B cell (primary cell): ENCODE measurements around the gene STON2. TPM values are rescaled to one million over a fixed set of nuclear protein-coding genes. Genes with fewer than 3 reads are reported as not detected.
"Not testable (repeated sequence)": the region's sequence is repeated elsewhere in the genome, so short reads cannot be mapped to it uniquely, and the experiment has no call there.

Source experiments
- ATAC-seq: fragments of 200-7000 bp; cut with Tn5 transposase; one replicate; pipeline ENCODE4 v1.10.0; 2021; ENCODE audit warnings: low read depth, mild to moderate bottlenecking, moderate number of reproducible peaks, moderate library complexity
- CTCF ChIA-PET: fragments of 350-600 bp; sonication (Branson Sonifier 250); formaldehyde crosslinking; loops from one replicate; lab custom pipeline; 2021; ENCODE audit warnings: antibody characterized with exemption, inconsistent platforms; lab: Charles Lee
- POLR2A ChIA-PET: fragments of 350-600 bp; sonication (Branson Sonifier 250); formaldehyde crosslinking; loops from one replicate; lab custom pipeline; 2021; ENCODE audit warnings: antibody characterized with exemption; lab: Charles Lee
- DNase-seq: peaks from one replicate; pipeline ENCODE4 v3.0.0; 2013
- H2AFZ ChIP-seq: 2 replicates; pipeline ENCODE4 v1.6.1; 2012; ENCODE audit warnings: mild to moderate bottlenecking, low read depth, low read length; ENCODE audit not compliant: insufficient read depth, poor library complexity, severe bottlenecking
- H3K27ac ChIP-seq, 2 donors: 1 replicate in 1 of 2; 2 replicates in 1 of 2; pipeline ENCODE4 v1.5.1; 2012 to 2013; ENCODE audit warnings: low read length in 2 of 2, mild to moderate bottlenecking in 2 of 2, moderate library complexity in 1 of 2
- H3K27me3 ChIP-seq, 4 experiments: fragments of 200-600 bp in 1 of 4; sonication (generic) in 1 of 4; replicated peaks in 1 of 4; 1 replicate in 2 of 4; 2 replicates in 2 of 4; pipeline versions ENCODE4 v1.6.1 to v1.7.0; 2013 to 2016; ENCODE audit warnings: low read length in 3 of 4, mild to moderate bottlenecking in 2 of 4, mixed read lengths in 1 of 4, moderate library complexity in 1 of 4; ENCODE audit not compliant: insufficient read depth in 4 of 4, control insufficient read depth in 3 of 4; ENCODE audit errors: control extremely low read depth in 1 of 4
- H3K36me3 ChIP-seq, 2 experiments: replicated peaks in 1 of 2; 1 replicate in 1 of 2; 2 replicates in 1 of 2; pipeline versions ENCODE4 v1.6.1 to v1.7.1; 2013; ENCODE audit warnings: low read length in 1 of 2; ENCODE audit not compliant: insufficient read depth in 2 of 2, control insufficient read depth in 1 of 2; ENCODE audit errors: control extremely low read depth in 1 of 2, extremely low read depth in 1 of 2
- H3K4me1 ChIP-seq, 2 donors: fragments of 200-600 bp in 1 of 2; sonication (generic) in 1 of 2; 1 replicate in 1 of 2; 2 replicates in 1 of 2; pipeline versions ENCODE4 v1.5.1 to v1.6.1; 2013 to 2017; ENCODE audit warnings: low read length in 2 of 2; ENCODE audit not compliant: control insufficient read depth in 2 of 2, insufficient read depth in 2 of 2
- H3K4me2 ChIP-seq: replicated peaks from 2 replicates; pipeline ENCODE3; 2012; ENCODE audit warnings: mild to moderate bottlenecking, low read depth, low read length; ENCODE audit not compliant: poor library complexity, severe bottlenecking
- H3K4me3 ChIP-seq, 5 experiments: fragments of 200-600 bp in 1 of 5; sonication (generic) in 1 of 5; 1 replicate in 3 of 5; 2 replicates in 2 of 5; pipeline versions ENCODE4 v1.5.1 to v1.7.0; 2011 to 2016; ENCODE audit warnings: low read length in 4 of 5, mild to moderate bottlenecking in 4 of 5, low read depth in 2 of 5, control low read depth in 1 of 5, moderate library complexity in 1 of 5; ENCODE audit not compliant: insufficient read depth in 1 of 5; ENCODE audit errors: control extremely low read depth in 1 of 5, extremely low read depth in 1 of 5
- H3K79me2 ChIP-seq: fragments of 200-600 bp; sonication (generic); one replicate; pipeline ENCODE4 v1.6.0; 2016; ENCODE audit warnings: low read length; ENCODE audit not compliant: control insufficient read depth, insufficient read depth
- H3K9ac ChIP-seq: fragments of 200-600 bp; sonication (generic); 2 replicates; pipeline ENCODE4 v1.6.1; 2017; ENCODE audit warnings: mild to moderate bottlenecking, low read length, moderate library complexity
- H3K9me3 ChIP-seq, 3 donors: one replicate each; pipeline versions ENCODE4 v1.6.1 to v1.7.1; 2013; ENCODE audit warnings: low read length in 2 of 3; ENCODE audit not compliant: control insufficient read depth in 2 of 3, insufficient read depth in 1 of 3; ENCODE audit errors: control extremely low read depth in 1 of 3
- H4K20me1 ChIP-seq: 2 replicates; pipeline ENCODE4 v1.6.0; 2012; ENCODE audit warnings: mild to moderate bottlenecking, low read length; ENCODE audit not compliant: insufficient read depth, control insufficient read depth, poor library complexity, severe bottlenecking
- H3K27ac Mint-ChIP-seq: one replicate; pipeline ENCODE4 v1.8.0; 2021; ENCODE audit warnings: mixed read lengths
- H3K27me3 Mint-ChIP-seq: one replicate; pipeline ENCODE4 v1.8.0; 2021; ENCODE audit warnings: mixed read lengths
- H3K4me1 Mint-ChIP-seq: one replicate; pipeline ENCODE4 v1.8.0; 2021; ENCODE audit warnings: mixed read lengths
- H3K4me3 Mint-ChIP-seq: one replicate; pipeline ENCODE4 v1.8.0; 2021; ENCODE audit warnings: mixed read lengths
- H3K9me3 Mint-ChIP-seq: one replicate; pipeline ENCODE4 v1.8.0; 2022; ENCODE audit warnings: mixed read lengths; ENCODE audit not compliant: insufficient read depth
- EZH2 ChIP-seq: IDR thresholded peaks from 2 replicates; pipeline ENCODE4 v1.6.1; 2012; ENCODE audit warnings: borderline replicate concordance, low read depth, mild to moderate bottlenecking, moderate library complexity, low read length; ENCODE audit not compliant: insufficient read depth, poor library complexity, severe bottlenecking
- WGBS: methylation state at CpG from one replicate; pipeline ENCODE4 v1.1.5; 2013; ENCODE audit warnings: missing lambda C conversion rate; ENCODE audit not compliant: insufficient coverage; 5-methylcytosine and 5-hydroxymethylcytosine counted together
- intact Hi-C: fragments of 100-400 bp; cut with micrococcal nuclease; formaldehyde crosslinking; loops from one replicate; pipeline ENCODE4 v1.10.0; 2022
- polyA plus RNA-seq: library from polyadenylated mRNA; depleted of rRNA; stranded (reverse); fragments of >200 nt; gene quantifications from 2 replicates; pipeline ENCODE4 v1.2.3, GENCODE V29; 2012
- total RNA-seq, 2 donors: library from RNA; stranded (reverse); fragments of 120-200 nt in 1 of 2; gene quantifications; 1 replicate in 1 of 2; 2 replicates in 1 of 2; pipeline versions ENCODE4 v1.2.3 to v1.2.4, GENCODE V29; 2013 to 2022
- TF ChIP-seq, protein P1 (sequence below): fragments of 200-600 bp; IDR thresholded peaks from one replicate; pipeline ENCODE4 v1.8.0; 2022; ENCODE audit warnings: antibody characterized with exemption, mild to moderate bottlenecking

The STON2 gene
- total and polyA plus RNA-seq, 2 donors (not counting 1 experiment from before 2014, with no cell fraction given): 0.03 TPM; not detected in 1

DNA sequence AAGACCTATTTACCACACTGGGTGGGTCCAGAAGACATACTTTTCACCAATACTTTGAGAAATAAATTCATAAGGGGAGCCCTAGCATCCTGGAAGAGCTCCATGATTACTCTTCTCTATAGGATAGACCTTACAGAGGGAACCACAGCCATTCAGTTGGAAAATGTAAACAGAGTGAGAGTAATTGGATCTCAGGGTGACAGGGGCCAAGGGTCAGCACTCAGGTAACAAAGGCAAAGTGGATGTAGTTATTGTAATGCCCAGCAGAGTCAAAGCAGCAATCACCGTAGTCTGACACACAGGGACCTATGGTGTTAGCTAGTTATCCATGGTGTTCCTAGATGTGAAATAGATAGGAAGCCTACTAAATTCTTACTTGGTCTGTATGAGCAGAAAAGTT is 168.6 kb downstream of the STON2 start:
- TF ChIP-seq EZH2: no peak
- TF ChIP-seq, protein P1, sequence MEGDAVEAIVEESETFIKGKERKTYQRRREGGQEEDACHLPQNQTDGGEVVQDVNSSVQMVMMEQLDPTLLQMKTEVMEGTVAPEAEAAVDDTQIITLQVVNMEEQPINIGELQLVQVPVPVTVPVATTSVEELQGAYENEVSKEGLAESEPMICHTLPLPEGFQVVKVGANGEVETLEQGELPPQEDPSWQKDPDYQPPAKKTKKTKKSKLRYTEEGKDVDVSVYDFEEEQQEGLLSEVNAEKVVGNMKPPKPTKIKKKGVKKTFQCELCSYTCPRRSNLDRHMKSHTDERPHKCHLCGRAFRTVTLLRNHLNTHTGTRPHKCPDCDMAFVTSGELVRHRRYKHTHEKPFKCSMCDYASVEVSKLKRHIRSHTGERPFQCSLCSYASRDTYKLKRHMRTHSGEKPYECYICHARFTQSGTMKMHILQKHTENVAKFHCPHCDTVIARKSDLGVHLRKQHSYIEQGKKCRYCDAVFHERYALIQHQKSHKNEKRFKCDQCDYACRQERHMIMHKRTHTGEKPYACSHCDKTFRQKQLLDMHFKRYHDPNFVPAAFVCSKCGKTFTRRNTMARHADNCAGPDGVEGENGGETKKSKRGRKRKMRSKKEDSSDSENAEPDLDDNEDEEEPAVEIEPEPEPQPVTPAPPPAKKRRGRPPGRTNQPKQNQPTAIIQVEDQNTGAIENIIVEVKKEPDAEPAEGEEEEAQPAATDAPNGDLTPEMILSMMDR: no peak
- 100% methylated on average over 1 of the region's 1 CpG for WGBS
- POLR2A ChIA-PET: no interaction called here

DNA sequence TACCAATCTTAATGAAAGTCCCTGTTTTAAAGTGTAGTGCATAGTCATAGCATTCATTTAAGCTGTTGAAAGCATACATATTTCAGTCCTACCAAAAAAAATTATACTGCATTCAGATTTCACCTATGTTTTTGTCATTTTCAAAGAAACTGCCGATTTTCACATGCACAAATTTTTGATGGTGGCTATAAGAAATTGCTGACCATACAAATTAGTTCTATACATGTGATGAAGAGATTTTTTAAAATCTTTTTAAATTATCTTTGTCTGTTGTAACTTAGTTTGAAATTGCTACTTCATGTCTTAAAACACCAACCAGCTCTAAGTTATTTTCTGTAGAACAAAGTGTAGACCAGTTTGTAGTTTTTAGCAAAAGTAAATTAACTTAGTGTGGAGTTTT is 175.9 kb downstream of the STON2 start:
- ChIA-PET POLR2A (interaction anchor here (1.5 kb wide), 1 partner anchor 54 kb away, joined by 3 read pairs; no protein-coding TSS in a partner anchor), CTCF (interaction anchor here (1.6 to 2.1 kb wide), 2 partner anchors 46 to 54 kb away, joined by 4 to 7 read pairs; no protein-coding TSS in a partner anchor)
- WGBS: no CpG with 5 or more reads among the region's 1 CpG
- no peak overlapping the region for H3K27ac ChIP-seq
- Mint-ChIP-seq H3K9me3 (no peaks in the 10 kb centered on the region), H3K4me3 (no peak overlapping the region), H3K27ac (no peak overlapping the region), H3K4me1 (peaks cover 11% of the 10 kb centered on the region), H3K27me3 (no peaks in the 10 kb centered on the region)
- peaks cover 5 to 7% of the 10 kb centered on the region in 2 donors for H3K4me1 ChIP-seq
- no peaks in the 10 kb centered on the region for H3K9me3 ChIP-seq
- H3K4me3 ChIP-seq: no peak overlapping the region
- no peaks in the 10 kb centered on the region for H3K36me3 ChIP-seq
- H4K20me1 ChIP-seq: no peaks in the 10 kb centered on the region
- TF ChIP-seq, protein P1: no peak
- TF ChIP-seq EZH2: no peak
- H3K4me2 ChIP-seq: no peak overlapping the region
- no peak overlapping the region for H2AFZ ChIP-seq
- peaks cover 8% of the 10 kb centered on the region for H3K79me2 ChIP-seq
- DNase-seq (no peak), ATAC-seq (no peak)
- no peaks in the 10 kb centered on the region for H3K27me3 ChIP-seq
- intact Hi-C loops: no loop called here
- H3K9ac ChIP-seq: no peak overlapping the region

More for the DNA sequence above, 168.6 kb downstream of the STON2 start:
- H3K27ac Mint-ChIP-seq: no peak overlapping the region
- H3K27me3 Mint-ChIP-seq: no peaks in the 10 kb centered on the region
- Histone ChIP-seq H3K79me2 (no peaks in the 10 kb centered on the region), H3K4me3 (no peak overlapping the region), H3K9me3 (peaks cover 0 to 6% (median 0%) of the 10 kb centered on the region in 3 donors), H3K27me3 (no peaks in the 10 kb centered on the region), H2AFZ (no peak overlapping the region), H4K20me1 (no peaks in the 10 kb centered on the region), H3K9ac (no peak overlapping the region), H3K27ac (no peak overlapping the region), H3K36me3 (no peaks in the 10 kb centered on the region), H3K4me2 (no peak overlapping the region), H3K4me1 (no peaks in the 10 kb centered on the region)
- CTCF ChIA-PET: no interaction called here
- intact Hi-C loops: no loop called here
- ATAC-seq (no peak), DNase-seq (no peak)
- no peak overlapping the region for H3K4me3 Mint-ChIP-seq
- H3K4me1 Mint-ChIP-seq: no peaks in the 10 kb centered on the region
- H3K9me3 Mint-ChIP-seq: peaks cover under 1% of the 10 kb centered on the region

DNA sequence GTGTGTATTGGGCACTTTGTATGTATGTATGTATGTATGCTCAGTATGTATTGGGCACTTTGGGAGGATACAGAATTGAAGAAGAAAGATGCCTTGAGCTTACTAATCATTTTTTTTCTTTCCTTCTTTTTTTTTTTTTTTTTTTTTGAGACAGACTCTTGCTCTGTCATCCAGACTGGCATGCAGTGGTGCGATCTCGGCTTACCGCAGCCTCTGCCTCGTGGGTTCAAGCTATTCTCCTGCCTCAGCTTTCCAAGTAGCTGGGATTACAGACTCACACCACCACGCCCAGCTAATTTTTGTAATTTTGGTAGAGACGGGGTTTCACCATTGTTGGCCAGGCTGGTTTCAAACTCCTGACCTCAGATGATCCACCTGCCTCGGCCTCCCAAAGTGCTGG is 176.3 kb downstream of the STON2 start:
- H3K27me3 Mint-ChIP-seq, H3K27me3 ChIP-seq, H3K9me3 ChIP-seq, ATAC-seq, H3K4me2 ChIP-seq, H3K4me3 ChIP-seq, H2AFZ ChIP-seq, H3K9me3 Mint-ChIP-seq, H3K27ac ChIP-seq, intact Hi-C loops, H3K9ac ChIP-seq, H4K20me1 ChIP-seq, H3K36me3 ChIP-seq, H3K4me3 Mint-ChIP-seq, DNase-seq, H3K27ac Mint-ChIP-seq: not testable (repeated sequence)
- CTCF ChIA-PET: interaction anchor here (1.6 to 2.1 kb wide), 2 partner anchors 46 to 54 kb away, joined by 4 to 7 read pairs; no protein-coding TSS in a partner anchor
- H3K4me1 Mint-ChIP-seq: peaks cover 13% of the 10 kb centered on the region
- Histone ChIP-seq H3K79me2 (peaks cover 12% of the 10 kb centered on the region), H3K4me1 (peaks cover 6 to 10% of the 10 kb centered on the region in 2 donors)
- WGBS: 96% methylated on average over 4 of the region's 7 CpGs
- POLR2A ChIA-PET: interaction anchor here (1.5 kb wide), 1 partner anchor 54 kb away, joined by 3 read pairs; no protein-coding TSS in a partner anchor
